Ovary (tissue), 9 donors: Measurements from ENCODE around the gene ZNF254. TPM values are rescaled to one million over a fixed set of nuclear protein-coding genes. Genes with fewer than 3 reads are reported as not detected.

Experiments used
- DNase-seq, 5 donors: peaks; one replicate each; pipeline ENCODE4 v3.0.0-alpha.2; 2019 to 2020
- H3K27ac ChIP-seq, 2 donors: fragments of 200-600 bp; one replicate each; pipeline versions ENCODE4 v1.5.1 to v1.8.0; 2019 to 2022
- H3K27me3 ChIP-seq: fragments of 200-600 bp; one replicate; pipeline ENCODE4 v1.8.0; 2022
- H3K36me3 ChIP-seq: fragments of 200-600 bp; sonication (generic); one replicate; pipeline ENCODE4 v1.5.1; 2019
- H3K4me1 ChIP-seq: one replicate; pipeline ENCODE4 v1.8.1; 2013; ENCODE audit warnings: mild to moderate bottlenecking, moderate library complexity; ENCODE audit not compliant: insufficient read depth
- H3K4me3 ChIP-seq: fragments of 200-600 bp; sonication (generic); one replicate; pipeline ENCODE4 v1.5.1; 2017
- H3K9me3 ChIP-seq, 2 donors: fragments of 200-600 bp in 1 of 2; sonication (generic) in 1 of 2; one replicate each; pipeline versions ENCODE4 v1.5.1 to v1.8.1; 2013 to 2019; ENCODE audit warnings: mild to moderate bottlenecking in 1 of 2, moderate library complexity in 1 of 2
- CTCF ChIP-seq, 3 donors: fragments of 450-650 bp in 2 of 3; fragments of 200-600 bp in 1 of 3; IDR thresholded peaks; one replicate each; pipeline versions ENCODE4 v1.5.1 to v1.8.0; 2016 to 2022; ENCODE audit warnings: antibody characterized with exemption in 3 of 3, mild to moderate bottlenecking in 1 of 3
- EP300 ChIP-seq: sonication (generic); formaldehyde crosslinking; IDR thresholded peaks from one replicate; pipeline ENCODE4 v1.6.1; 2017; ENCODE audit warnings: antibody characterized with exemption
- POLR2A ChIP-seq: fragments of 450-650 bp; IDR thresholded peaks from one replicate; pipeline ENCODE4 v1.6.1; 2017; ENCODE audit warnings: antibody characterized with exemption, mild to moderate bottlenecking, moderate library complexity
- WGBS, 3 donors: extraction: QIAGEN DNeasy Blood & Tissue Kit in 1 of 3; methylation state at CpG; one replicate each; pipeline versions ENCODE4 v1.1.5 to v1.1.7; 2013 to 2017; 5-methylcytosine and 5-hydroxymethylcytosine counted together
- intact Hi-C, 4 donors: fragments of 100-400 bp; cut with DNase I; formaldehyde crosslinking; loops; one replicate each; pipeline versions ENCODE4 v1.11.0 to v1.15.1; 2022 to 2023
- polyA plus RNA-seq, 2 donors: library from polyadenylated mRNA; stranded (reverse); fragments of 200-250 nt in 1 of 2; fragments of 350-450 nt in 1 of 2; fragmentation: Illumina TruSeq in 1 of 2; extraction: RNeasy Lipid Tissue Mini Kit (QIAGEN cat#74804) in 1 of 2; gene quantifications; one replicate each; pipeline ENCODE4 v1.2.3, GENCODE V29; 2013 to 2014
- total RNA-seq, 7 donors: library from RNA; depleted of rRNA in 2 of 7; stranded (reverse); fragments of >200 nt in 2 of 7; fragmentation: NEBNext Ultra II Directional in 3 of 7; extraction: Animal tissue kit (Norgen Biotek cat#: 25700) in 3 of 7; gene quantifications; one replicate each; pipeline versions ENCODE4 v1.1.0 to v1.2.4, GENCODE V29; 2016 to 2023
- donor health status: DM: no; HTN: no; CAD: no; lungs with moderate emphysema.
- donor health status: DM: no; HTN: no; CAD: no.
- donor health status: Bipolar disorder and iron deficiency.
- donor health status: DM: yes; HTN: yes; CAD: no.
- donor health status: DM: no; HTN: no; CAD: no.
- donor health status: DM: yes; HTN: yes; CAD: no.

ZNF254 gene
- total and polyA plus RNA-seq, 9 donors = 9.5 to 30.2 (median 22.3) TPM

DNA sequence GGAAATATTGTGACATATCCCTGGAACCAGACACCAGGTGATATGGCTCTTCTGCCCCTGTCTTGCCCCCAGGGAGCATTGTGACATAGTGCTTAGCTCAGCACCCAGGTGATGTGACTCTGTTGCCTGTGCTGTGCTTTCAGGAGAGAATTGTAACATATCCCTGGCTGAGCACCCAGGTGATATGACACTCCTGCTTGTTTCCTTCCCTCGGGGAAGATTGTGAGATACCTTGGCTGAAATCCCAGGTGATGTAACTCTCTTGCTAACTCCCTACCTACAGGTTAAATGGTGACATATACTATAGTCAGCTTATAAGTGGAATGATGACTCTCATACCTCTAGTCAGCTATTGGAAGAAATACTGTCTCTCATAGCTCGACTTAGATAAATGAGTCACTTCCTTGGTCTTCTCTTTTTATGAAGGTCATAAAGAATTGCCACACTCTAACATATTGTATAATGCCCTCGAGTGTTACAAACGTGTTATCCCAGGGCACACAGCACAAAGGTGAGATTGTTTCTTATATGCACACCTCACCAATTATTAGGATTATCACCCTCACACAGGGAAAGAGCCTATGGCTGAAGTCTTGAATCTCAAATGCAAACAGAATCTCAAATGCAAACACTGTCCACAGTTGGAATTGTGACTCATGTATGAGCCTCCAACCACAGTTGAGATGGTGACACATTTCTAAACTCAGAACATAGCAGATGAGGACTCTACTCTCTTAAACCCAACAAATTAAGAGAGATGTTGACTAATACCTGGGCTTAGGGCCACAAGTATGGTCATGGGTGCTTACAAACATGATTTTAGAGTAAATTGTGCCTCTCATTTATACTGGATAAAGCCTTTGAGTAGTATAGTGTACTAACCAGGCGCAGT is 32.7 kb upstream of the ZNF254 start:
- intact Hi-C loops = no loop called here
- no peaks in the 10 kb centered on the region for H3K36me3 ChIP-seq
- no peaks in the 10 kb centered on the region for H3K9me3 ChIP-seq
- H3K27me3 ChIP-seq = no peaks in the 10 kb centered on the region
- no peak overlapping the region for H3K4me3 ChIP-seq
- H3K4me1 ChIP-seq = no peaks in the 10 kb centered on the region
- H3K27ac ChIP-seq = no peak overlapping the region
- no peak for TF ChIP-seq CTCF (IDR thresholded peaks at IDR 0.05)
- no peak for TF ChIP-seq EP300
- TF ChIP-seq POLR2A = no peak
- DNase-seq = no peak
- 71 to 83% (median 77%) methylated on average over 5 of the region's 5 CpGs for WGBS, 3 donors

- no peak overlapping the region for H3K4me3 ChIP-seq
- no peak overlapping the region for H3K27ac ChIP-seq
- no peaks in the 10 kb centered on the region for H3K9me3 ChIP-seq
- no peaks in the 10 kb centered on the region for H3K27me3 ChIP-seq
- intact Hi-C loops = no loop called here
- no peaks in the 10 kb centered on the region for H3K4me1 ChIP-seq
- H3K36me3 ChIP-seq = no peaks in the 10 kb centered on the region
- DNase-seq = no peak
- WGBS, 3 donors = 84 to 94% (median 86%) methylated on average over 3 of the region's 3 CpGs
- no peak for TF ChIP-seq EP300
- no peak for TF ChIP-seq POLR2A
- TF ChIP-seq CTCF (IDR thresholded peaks at IDR 0.05) = no peak
These were observed 31.4 kb upstream of the ZNF254 start for GRCh38 chr19:24055548-24055947.

DNA sequence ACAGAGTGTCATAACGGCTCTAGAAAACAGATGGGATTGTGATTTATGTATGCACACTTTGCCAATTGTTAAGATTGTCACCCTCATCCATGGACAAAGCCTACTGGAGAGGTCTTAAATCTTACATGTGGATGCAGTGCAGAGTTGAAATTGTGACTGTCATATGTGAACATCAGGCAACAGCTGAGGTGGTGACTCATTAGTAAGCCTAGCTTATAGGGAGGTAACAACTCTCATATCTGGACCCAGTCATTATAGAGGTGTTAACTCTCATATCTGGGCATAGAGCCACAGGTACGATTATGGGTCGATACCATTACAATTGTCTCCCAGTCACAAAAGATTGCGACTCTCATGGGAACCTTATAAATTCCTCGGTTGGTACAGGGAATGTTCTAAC is 29.8 kb upstream of the ZNF254 start:
- no peak overlapping the region for H3K4me3 ChIP-seq
- no peaks in the 10 kb centered on the region for H3K9me3 ChIP-seq
- H3K27me3 ChIP-seq = no peaks in the 10 kb centered on the region
- 81 to 88% (median 84%) methylated on average over 5 of the region's 5 CpGs for WGBS, 3 donors
- intact Hi-C loops = no loop called here
- no peaks in the 10 kb centered on the region for H3K4me1 ChIP-seq
- TF ChIP-seq POLR2A (no peak), CTCF (IDR thresholded peaks at IDR 0.05) (no peak), EP300 (no peak)
- no peak overlapping the region for H3K27ac ChIP-seq
- DNase-seq = no peak
- H3K36me3 ChIP-seq = no peaks in the 10 kb centered on the region

- no peak for DNase-seq
- Histone ChIP-seq H3K4me3 (no peak overlapping the region), H3K9me3 (no peaks in the 10 kb centered on the region), H3K27ac (no peak overlapping the region), H3K36me3 (no peaks in the 10 kb centered on the region), H3K27me3 (no peaks in the 10 kb centered on the region), H3K4me1 (no peaks in the 10 kb centered on the region)
- 92 to 96% (median 94%) methylated on average over 2 of the region's 2 CpGs for WGBS, 3 donors
- TF ChIP-seq CTCF (IDR thresholded peaks at IDR 0.05) = no peak
- TF ChIP-seq EP300 = no peak
- TF ChIP-seq POLR2A = no peak
- intact Hi-C loops = no loop called here
These were observed 27.3 kb upstream of the ZNF254 start for GRCh38 chr19:24059563-24060295.
